ENCODE results near the gene MYLK. TPM values are rescaled to one million over a fixed set of nuclear protein-coding genes. Genes with fewer than 3 reads are reported as not detected.
A peak's percentile ranks its signal among the peaks of the same experiment; 100 is the strongest.

The MYLK gene
- total and polyA plus RNA-seq, 7 donors = 3.2 to 13.7 (median 5.8) TPM

GRCh38 chr3:123884993-123885392 lies 861 bp upstream of the MYLK start:
- peak overlapping the region; percentile 65 for H3K4me3 ChIP-seq
- TF ChIP-seq, protein P1, sequence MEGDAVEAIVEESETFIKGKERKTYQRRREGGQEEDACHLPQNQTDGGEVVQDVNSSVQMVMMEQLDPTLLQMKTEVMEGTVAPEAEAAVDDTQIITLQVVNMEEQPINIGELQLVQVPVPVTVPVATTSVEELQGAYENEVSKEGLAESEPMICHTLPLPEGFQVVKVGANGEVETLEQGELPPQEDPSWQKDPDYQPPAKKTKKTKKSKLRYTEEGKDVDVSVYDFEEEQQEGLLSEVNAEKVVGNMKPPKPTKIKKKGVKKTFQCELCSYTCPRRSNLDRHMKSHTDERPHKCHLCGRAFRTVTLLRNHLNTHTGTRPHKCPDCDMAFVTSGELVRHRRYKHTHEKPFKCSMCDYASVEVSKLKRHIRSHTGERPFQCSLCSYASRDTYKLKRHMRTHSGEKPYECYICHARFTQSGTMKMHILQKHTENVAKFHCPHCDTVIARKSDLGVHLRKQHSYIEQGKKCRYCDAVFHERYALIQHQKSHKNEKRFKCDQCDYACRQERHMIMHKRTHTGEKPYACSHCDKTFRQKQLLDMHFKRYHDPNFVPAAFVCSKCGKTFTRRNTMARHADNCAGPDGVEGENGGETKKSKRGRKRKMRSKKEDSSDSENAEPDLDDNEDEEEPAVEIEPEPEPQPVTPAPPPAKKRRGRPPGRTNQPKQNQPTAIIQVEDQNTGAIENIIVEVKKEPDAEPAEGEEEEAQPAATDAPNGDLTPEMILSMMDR (IDR thresholded peaks at IDR 0.05) = no peak
- no peak for ATAC-seq
- no peaks in the 10 kb centered on the region for H3K36me3 ChIP-seq (ENCODE audit: insufficient read depth in 1 of 2, low read depth in 1 of 2)
- no peaks in the 10 kb centered on the region for H3K9me3 ChIP-seq
- no peak for DNase-seq
- intact Hi-C loops (cut with DNase I) = loop anchor here in 1 of 2 donors (10.0 kb wide), 1 partner anchor 100 kb away; no protein-coding TSS in a partner anchor
- H3K27ac ChIP-seq = no peak overlapping the region
- peaks cover 10% of the 10 kb centered on the region for H3K4me1 ChIP-seq
- peaks cover 0 to 4% (median 0%) of the 10 kb centered on the region in 3 donors for H3K27me3 ChIP-seq (ENCODE audit: insufficient read depth in 3 of 3, low read length in 2 of 3)

DNA sequence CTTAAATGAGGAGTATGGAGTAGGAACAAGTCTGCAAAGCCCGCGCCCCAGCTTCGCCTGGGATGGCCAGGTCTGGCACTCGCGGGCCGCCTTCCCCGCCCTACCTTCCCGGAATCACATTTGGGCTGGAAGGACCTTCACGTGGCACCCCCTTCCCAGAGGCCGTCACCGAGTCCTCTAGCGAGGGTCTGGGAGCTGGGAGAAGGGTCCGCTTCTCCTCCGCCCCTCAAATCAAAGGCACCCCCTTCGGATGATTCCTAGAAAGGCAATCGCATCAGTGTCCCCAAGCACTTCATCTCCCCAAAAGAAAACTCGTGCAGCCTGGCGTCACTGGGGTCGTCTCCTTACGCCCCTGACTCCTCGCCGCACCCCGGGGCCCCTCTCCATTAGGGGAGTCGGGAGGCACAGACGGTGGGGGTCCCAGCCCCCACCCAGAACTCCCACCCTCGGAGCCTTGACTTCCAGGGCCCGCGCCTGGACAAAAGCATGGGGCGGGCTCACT lies 380 bp downstream of the MYLK start:
- intact Hi-C loops (cut with DNase I) = loop anchor here in 1 of 2 donors (10.0 kb wide), 1 partner anchor 101 kb away; no protein-coding TSS in a partner anchor
- Histone ChIP-seq H3K27ac (no peak overlapping the region), H3K4me1 (peaks cover 10% of the 10 kb centered on the region), H3K27me3 (ENCODE audit: insufficient read depth in 3 of 3, low read length in 2 of 3) (peaks cover 0 to 4% (median 0%) of the 10 kb centered on the region in 3 donors), H3K36me3 (ENCODE audit: insufficient read depth in 1 of 2, low read depth in 1 of 2) (no peaks in the 10 kb centered on the region), H3K4me3 (peak overlapping the region; percentile 65), H3K9me3 (no peaks in the 10 kb centered on the region)
- 5 to 7% (median 5%) methylated on average over 24 to 29 of the region's 29 CpGs for WGBS, 3 donors
- TF ChIP-seq, protein P1 (IDR thresholded peaks at IDR 0.05) = no peak
- ATAC-seq (no peak), DNase-seq (peak in 1 of 2 donors; percentile 17)

DNA sequence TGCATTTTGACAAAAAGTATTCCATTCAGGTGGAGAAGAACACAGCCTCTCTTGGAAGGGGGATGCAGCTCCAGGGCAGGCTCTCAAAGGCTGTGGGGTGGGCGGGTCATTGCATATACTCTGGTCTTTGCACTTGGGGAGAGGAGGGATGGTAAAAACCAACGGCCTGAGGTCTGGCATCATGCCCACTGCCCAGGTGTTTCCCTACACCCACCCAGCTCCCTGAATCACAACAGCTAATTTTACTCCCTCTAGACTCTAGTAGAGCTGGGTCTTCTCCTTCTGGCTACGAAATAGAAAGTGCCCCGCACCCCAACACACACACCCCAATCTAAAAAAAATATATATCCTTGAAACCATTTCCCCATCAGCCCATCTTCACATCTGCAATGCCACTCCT lies 1.0 kb downstream of the MYLK start:
- H3K4me3 ChIP-seq = peak overlapping the region; percentile 65

DNA sequence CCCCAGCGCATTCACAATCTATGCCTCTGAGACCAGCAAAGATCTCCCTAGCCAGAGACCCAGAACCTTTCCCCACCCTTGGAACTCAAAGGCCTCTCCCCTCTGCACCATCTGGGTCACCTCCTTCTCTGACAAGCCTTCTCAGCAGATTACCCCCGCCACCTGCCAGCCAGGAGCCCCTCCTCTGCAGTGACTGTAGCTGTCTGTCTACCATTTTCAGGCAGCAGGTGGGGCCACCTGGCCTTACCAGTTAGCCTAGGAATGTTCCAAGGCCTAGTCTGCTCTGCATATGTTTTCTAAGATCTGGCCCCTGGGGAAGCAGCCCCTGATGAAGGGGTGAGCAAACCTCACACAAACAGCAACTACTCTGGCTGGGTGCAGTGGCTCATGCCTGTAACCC lies 2.4 kb downstream of the MYLK start:
- H3K27ac ChIP-seq = no peak overlapping the region
- 96 to 100% (median 100%) methylated on average over 2 of the region's 2 CpGs for WGBS, 3 donors

More for the DNA sequence above, 1.0 kb downstream of the MYLK start:
- Histone ChIP-seq H3K27me3 (ENCODE audit: insufficient read depth in 3 of 3, low read length in 2 of 3) (peaks cover 0 to 4% (median 0%) of the 10 kb centered on the region in 3 donors), H3K9me3 (no peaks in the 10 kb centered on the region), H3K36me3 (ENCODE audit: insufficient read depth in 1 of 2, low read depth in 1 of 2) (no peaks in the 10 kb centered on the region), H3K27ac (no peak overlapping the region), H3K4me1 (peaks cover 10% of the 10 kb centered on the region)
- intact Hi-C loops (cut with DNase I) = loop anchor here in 1 of 2 donors (10.0 kb wide), 1 partner anchor 102 kb away; no protein-coding TSS in a partner anchor
- DNase-seq (no peak), ATAC-seq (no peak)
- WGBS, 3 donors = 64 to 72% (median 67%) methylated on average over 4 of the region's 4 CpGs
- TF ChIP-seq, protein P1 (IDR thresholded peaks at IDR 0.05) = no peak

More for the DNA sequence above, 2.4 kb downstream of the MYLK start:
- Histone ChIP-seq H3K4me3 (no peak overlapping the region), H3K4me1 (peaks cover 10% of the 10 kb centered on the region), H3K27me3 (ENCODE audit: insufficient read depth in 3 of 3, low read length in 2 of 3) (peaks cover 0 to 4% (median 0%) of the 10 kb centered on the region in 3 donors), H3K36me3 (ENCODE audit: insufficient read depth in 1 of 2, low read depth in 1 of 2) (no peaks in the 10 kb centered on the region), H3K9me3 (no peaks in the 10 kb centered on the region)
- ATAC-seq = no peak
- DNase-seq = no peak
- TF ChIP-seq, protein P1 (IDR thresholded peaks at IDR 0.05) = no peak
- intact Hi-C loops (cut with DNase I) = loop anchor here in 1 of 2 donors (10.0 kb wide), 1 partner anchor 103 kb away; no protein-coding TSS in a partner anchor
